GM23338 (cell line): ENCODE data around the gene CIB4. TPM values are rescaled to one million over a fixed set of nuclear protein-coding genes. Genes with fewer than 3 reads are reported as not detected.

ENCODE experiments used
- JUNB ChIP-seq: IDR thresholded peaks from one replicate; pipeline ENCODE4 v1.6.1; 2016; ENCODE audit warnings: antibody characterized with exemption; ENCODE audit not compliant: unreplicated experiment
- NANOG ChIP-seq: IDR thresholded peaks from 2 replicates; pipeline ENCODE4 v1.6.1; 2016; ENCODE audit warnings: antibody characterized with exemption, borderline replicate concordance
- POLR2AphosphoS5 ChIP-seq: IDR thresholded peaks from 2 replicates; pipeline ENCODE4 v1.6.1; 2016; ENCODE audit warnings: antibody characterized with exemption, low read depth
- REST ChIP-seq: IDR thresholded peaks from one replicate; pipeline ENCODE4 v1.6.1; 2018; ENCODE audit warnings: antibody characterized with exemption; ENCODE audit not compliant: unreplicated experiment
- STAT1 ChIP-seq: IDR thresholded peaks from one replicate; pipeline ENCODE4 v1.6.1; 2016; ENCODE audit warnings: antibody characterized with exemption; ENCODE audit not compliant: unreplicated experiment
- ZNF114 ChIP-seq: fragments of 250-450 bp; sonication (Bioruptor Pico); IDR thresholded peaks from 2 replicates; pipeline ENCODE4 v1.5.0; 2020; ENCODE audit warnings: mild to moderate bottlenecking, moderate library complexity
- ZNF331 ChIP-seq: fragments of 250-450 bp; sonication (Bioruptor Pico); IDR thresholded peaks from 2 replicates; pipeline ENCODE4 v1.5.0; 2020; ENCODE audit warnings: low read depth, mild to moderate bottlenecking, moderate library complexity
- polyA plus RNA-seq: library from polyadenylated mRNA; unstranded; fragments of >200 nt; fragmentation: Nextera tagmentation; extraction: Ambion mirVana; gene quantifications from 2 replicates; pipeline ENCODE4 v1.2.1, GENCODE V29; 2016
- small RNA-seq: library from RNA; depleted of rRNA; stranded (forward); fragments of <200 nt; gene quantifications from one replicate; pipeline ENCODE3, GENCODE V24; 2014; ENCODE audit warnings: low replicate concordance
- total RNA-seq: library from RNA; depleted of rRNA; stranded (reverse); fragments of >200 nt; shearing (Covaris generic); gene quantifications from 2 replicates; pipeline ENCODE4 v1.2.3, GENCODE V29; 2014; rRNA removed

The CIB4 gene
- total and polyA plus RNA-seq, 2 experiments from 2014 or later: not detected

- TF ChIP-seq REST (no peak), POLR2AphosphoS5 (no peak), ZNF331 (CRISPR knock-in tag) (no peak), ZNF114 (CRISPR knock-in tag) (no peak), STAT1 (no peak), JUNB (no peak), NANOG (no peak)
Measured at GRCh38 chr2:26532301-26533250, 108.6 kb downstream of the CIB4 start (continued).

Small RNA genes within 50 kb of the gene (small RNA-seq; reads per million reads assigned to genes)
- gene AC015977.1: not detected

Other genes starting within 250 kb of the CIB4 start
- gene DRC1, start 239.4 kb downstream of the CIB4 start, total RNA-seq: not detected in 2 replicates
- gene DRC1, start 239.4 kb downstream of the CIB4 start, polyA plus RNA-seq: 0.45 TPM in 1 of 2 replicates, not detected in the other
- 0.21 TPM in 1 of 2 replicates, not detected in the other for gene OTOF, start 163.2 kb downstream of the CIB4 start, total RNA-seq
- gene OTOF, start 163.2 kb downstream of the CIB4 start, polyA plus RNA-seq: 0.23 TPM in 1 of 2 replicates, not detected in the other
- 0.19 TPM in 1 of 2 replicates, not detected in the other for gene KCNK3, start 51.4 kb upstream of the CIB4 start, total RNA-seq
- gene KCNK3, start 51.4 kb upstream of the CIB4 start, polyA plus RNA-seq: not detected in 2 replicates
- gene SLC35F6, start 122.9 kb upstream of the CIB4 start, total RNA-seq: 10.8 and 15.0 TPM in 2 replicates
- 4.9 and 6.0 TPM in 2 replicates for gene SLC35F6, start 122.9 kb upstream of the CIB4 start, polyA plus RNA-seq
- 13.0 and 16.8 TPM in 2 replicates for gene CENPA, start 144.7 kb upstream of the CIB4 start, total RNA-seq
- 24.2 and 26.3 TPM in 2 replicates for gene CENPA, start 144.7 kb upstream of the CIB4 start, polyA plus RNA-seq
- gene DPYSL5, start 206.8 kb upstream of the CIB4 start, total RNA-seq: 8.1 and 10.3 TPM in 2 replicates
- gene DPYSL5, start 206.8 kb upstream of the CIB4 start, polyA plus RNA-seq: 2.6 and 3.1 TPM in 2 replicates